K562 (cell line): ENCODE results near the gene ARHGEF40.

ENCODE experiments used
- CTCF ChIP-seq, 3 experiments: IDR thresholded peaks in 2 of 3; conservative IDR thresholded peaks in 1 of 3; 2 replicates each; pipeline ENCODE4 v1.5.1; 2011 to 2012; ENCODE audit warnings: low read length in 3 of 3, mild to moderate bottlenecking in 3 of 3, control low read depth in 2 of 3, improper control_type of control experiment in 1 of 3, inconsistent platforms in 1 of 3, low read depth in 1 of 3, mixed read lengths in 1 of 3, moderate library complexity in 1 of 3; ENCODE audit not compliant: insufficient read depth in 2 of 3
- DLX4 ChIP-seq: fragments of 250-450 bp; sonication (Bioruptor Pico); IDR thresholded peaks from 2 replicates; pipeline ENCODE4 v1.6.1; 2021; ENCODE audit warnings: mild to moderate bottlenecking
- NR2C2 ChIP-seq, 2 experiments: fragments of 200-800 bp in 1 of 2; sonication (Bioruptor generic) in 1 of 2; sonication (generic) in 1 of 2; formaldehyde crosslinking in 1 of 2; IDR thresholded peaks; 2 replicates each; pipeline versions ENCODE4 v1.6.1 to v1.8.0; 2016 to 2022; ENCODE audit warnings: mild to moderate bottlenecking in 1 of 2, missing compliant biosample characterization in 1 of 2, missing genetic modification characterization in 1 of 2, missing genetic modification reagents in 1 of 2
- SRF ChIP-seq, 2 experiments: fragments of 250-450, 450-650 bp in 1 of 2; sonication (Bioruptor Pico) in 1 of 2; sonication (generic) in 1 of 2; formaldehyde crosslinking; IDR thresholded peaks; 2 replicates each; pipeline versions ENCODE4 v1.5.0 to v1.5.1; 2020 to 2022; ENCODE audit warnings: mild to moderate bottlenecking in 1 of 2, missing genetic modification reagents in 1 of 2

- TF ChIP-seq NR2C2 (CRISPR knock-in tag; IDR thresholded peaks at IDR 0.05) (no peak), NR2C2 (tag; IDR thresholded peaks at IDR 0.05) (no peak), DLX4 (no peak), SRF (CRISPR knock-in tag; IDR thresholded peaks at IDR 0.05) (no peak), CTCF (IDR thresholded peaks at IDR 0.05 in 2 of 3, conservative IDR thresholded peaks at IDR 0.05 in 1 of 3; ENCODE audit: insufficient read depth in 2 of 3, low read depth in 1 of 3, low read length in 3 of 3) (no peak)
Observed at GRCh38 chr14:21078287-21078686, 8.2 kb downstream of the ARHGEF40 start.
